HepG2 (cell line): ENCODE results near the gene TSPAN17. TPM values are rescaled to one million over a fixed set of nuclear protein-coding genes. Genes with fewer than 3 reads are reported as not detected.

ENCODE experiments used
- KIAA2018 ChIP-seq: sonication (generic); formaldehyde crosslinking; IDR thresholded peaks from 2 replicates; pipeline ENCODE4 v1.5.0; 2020; ENCODE audit warnings: mild to moderate bottlenecking, missing genetic modification reagents, borderline replicate concordance
- MTERF4 ChIP-seq: sonication (generic); formaldehyde crosslinking; IDR thresholded peaks from 2 replicates; pipeline ENCODE4 v1.8.0; 2023; ENCODE audit warnings: mild to moderate bottlenecking, missing genetic modification reagents
- NR2C2 ChIP-seq: sonication (generic); formaldehyde crosslinking; IDR thresholded peaks from 2 replicates; pipeline ENCODE4 v1.4.0; 2020; ENCODE audit warnings: missing genetic modification reagents, mild to moderate bottlenecking, moderate library complexity, borderline replicate concordance
- POGK ChIP-seq: sonication (generic); formaldehyde crosslinking; conservative IDR thresholded peaks from 2 replicates; pipeline ENCODE4 v1.8.0; 2022; ENCODE audit warnings: mild to moderate bottlenecking, moderate library complexity, missing genetic modification reagents
- REPIN1 ChIP-seq: sonication (generic); formaldehyde crosslinking; IDR thresholded peaks from 2 replicates; pipeline ENCODE4 v1.8.0; 2022; ENCODE audit warnings: missing genetic modification reagents, low read depth, mild to moderate bottlenecking, borderline replicate concordance
- SMC3 ChIP-seq: IDR thresholded peaks from 2 replicates; pipeline ENCODE4 v1.6.1; 2011; ENCODE audit warnings: low read length, improper control_type of control experiment
- SP4 ChIP-seq: sonication (generic); formaldehyde crosslinking; IDR thresholded peaks from 2 replicates; pipeline ENCODE4 v1.8.1; 2023; ENCODE audit warnings: mild to moderate bottlenecking, missing genetic modification reagents
- ZFYVE20 ChIP-seq: sonication (generic); formaldehyde crosslinking; IDR thresholded peaks from 2 replicates; pipeline ENCODE4 v1.8.0; 2023; ENCODE audit warnings: low read depth, mild to moderate bottlenecking, moderate library complexity, missing genetic modification reagents, borderline replicate concordance
- ZNF383 ChIP-seq: sonication (generic); formaldehyde crosslinking; IDR thresholded peaks from 2 replicates; pipeline ENCODE4 v1.4.0; 2020; ENCODE audit warnings: missing genetic modification reagents, mild to moderate bottlenecking, borderline replicate concordance
- ZNF629 ChIP-seq: sonication (generic); formaldehyde crosslinking; conservative IDR thresholded peaks from 2 replicates; pipeline ENCODE4 v1.5.0; 2020; ENCODE audit warnings: missing genetic modification reagents
- ZNF7 ChIP-seq: IDR thresholded peaks from 2 replicates; pipeline ENCODE4 v1.6.1; 2016; ENCODE audit warnings: missing biosample characterization, missing genetic modification reagents
- ZSCAN25 ChIP-seq: sonication (generic); formaldehyde crosslinking; IDR thresholded peaks from 2 replicates; pipeline ENCODE4 v1.8.0; 2022; ENCODE audit warnings: mild to moderate bottlenecking, missing genetic modification reagents
- polyA plus RNA-seq, 8 experiments: library from polyadenylated mRNA; depleted of rRNA in 3 of 8; stranded (reverse) in 7 of 8; unstranded in 1 of 8; fragments of >200 nt; fragmentation: Illumina TruSeq in 4 of 8; extraction: Trizol in 4 of 8; gene quantifications; 2 replicates each; pipeline versions ENCODE4 v1.2.1 to v1.2.3, GENCODE V29; 2011 to 2016; ENCODE audit warnings: low read depth in 4 of 8, missing spikeins in 1 of 8, mixed read lengths in 1 of 8; ENCODE audit not compliant: insufficient read depth in 1 of 8
- total RNA-seq, 5 experiments: library from RNA; depleted of rRNA; stranded (reverse); fragments of >200 nt; fragmentation: Illumina TruSeq; extraction: Trizol; gene quantifications; 2 replicates each; pipeline ENCODE4 v1.2.3, GENCODE V29; 2016; ENCODE audit warnings: low read depth in 1 of 5
- TF ChIP-seq, protein P1 (sequence below): sonication (generic); formaldehyde crosslinking; IDR thresholded peaks from 2 replicates; pipeline ENCODE4 v1.4.0; 2020; ENCODE audit warnings: missing genetic modification reagents

TSPAN17 gene
- total and polyA plus RNA-seq, 2 of the 13 experiments (the other 11 are each of a cell fraction or from before 2014, with no cell fraction given), result 11.5 to 15.0 TPM

DNA sequence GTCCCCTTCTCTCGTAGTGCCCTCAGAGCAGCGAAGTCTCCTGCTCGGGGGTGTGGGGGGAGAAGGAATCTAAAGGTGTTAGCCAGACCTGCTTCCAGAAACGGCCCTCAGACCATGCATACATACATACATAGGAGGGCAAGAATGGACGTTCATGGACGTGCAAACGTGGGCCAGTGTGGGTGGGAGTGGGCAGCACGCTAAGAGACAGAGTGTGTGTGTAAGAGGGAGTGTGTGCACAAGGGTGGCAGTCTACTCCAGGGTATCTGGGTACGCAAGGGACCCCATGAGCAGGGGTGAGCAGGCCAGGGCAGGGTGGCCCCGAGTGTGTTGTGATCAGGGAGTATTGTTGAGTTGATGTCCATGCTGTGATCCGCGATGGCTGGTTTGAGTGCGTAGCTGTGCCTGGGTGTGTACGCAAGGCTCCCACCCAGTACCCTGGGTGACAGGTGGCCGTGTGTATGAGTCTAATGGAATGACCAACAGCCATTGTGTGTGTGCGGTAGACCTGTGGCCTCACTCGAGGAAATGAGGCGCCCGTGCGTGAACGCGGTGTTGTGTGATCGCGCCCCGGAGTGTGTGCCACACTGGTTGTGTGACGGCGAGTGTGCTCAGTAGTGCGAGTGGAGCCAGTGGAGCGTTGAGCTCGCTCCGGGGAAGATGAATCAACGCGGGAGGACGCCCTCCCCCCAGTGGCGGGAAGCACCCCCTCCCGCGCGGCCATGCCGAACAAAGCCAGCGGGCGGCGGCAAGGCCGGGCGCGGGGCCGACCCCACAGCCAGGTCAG lies 38.2 kb upstream of the TSPAN17 start (continued):
- TF ChIP-seq KIAA2018 (no peak), POGK (CRISPR knock-in tag) (0 out of 2 replicates have a peak, but pooled peaks have one; percentile 47), SMC3 (no peak), ZFYVE20 (CRISPR knock-in tag) (0 out of 2 replicates have a peak, but pooled peaks have one; percentile 32), SP4 (peak; percentile 8; the same call in 1 of the 2 replicates), NR2C2 (CRISPR knock-in tag) (no peak), ZNF629 (peak; percentile 52), ZNF7 (CRISPR knock-in tag) (no peak), REPIN1 (no peak), MTERF4 (CRISPR knock-in tag) (no peak), ZSCAN25 (CRISPR knock-in tag) (no peak), ZNF383 (CRISPR knock-in tag) (no peak)
- TF ChIP-seq, protein P1, sequence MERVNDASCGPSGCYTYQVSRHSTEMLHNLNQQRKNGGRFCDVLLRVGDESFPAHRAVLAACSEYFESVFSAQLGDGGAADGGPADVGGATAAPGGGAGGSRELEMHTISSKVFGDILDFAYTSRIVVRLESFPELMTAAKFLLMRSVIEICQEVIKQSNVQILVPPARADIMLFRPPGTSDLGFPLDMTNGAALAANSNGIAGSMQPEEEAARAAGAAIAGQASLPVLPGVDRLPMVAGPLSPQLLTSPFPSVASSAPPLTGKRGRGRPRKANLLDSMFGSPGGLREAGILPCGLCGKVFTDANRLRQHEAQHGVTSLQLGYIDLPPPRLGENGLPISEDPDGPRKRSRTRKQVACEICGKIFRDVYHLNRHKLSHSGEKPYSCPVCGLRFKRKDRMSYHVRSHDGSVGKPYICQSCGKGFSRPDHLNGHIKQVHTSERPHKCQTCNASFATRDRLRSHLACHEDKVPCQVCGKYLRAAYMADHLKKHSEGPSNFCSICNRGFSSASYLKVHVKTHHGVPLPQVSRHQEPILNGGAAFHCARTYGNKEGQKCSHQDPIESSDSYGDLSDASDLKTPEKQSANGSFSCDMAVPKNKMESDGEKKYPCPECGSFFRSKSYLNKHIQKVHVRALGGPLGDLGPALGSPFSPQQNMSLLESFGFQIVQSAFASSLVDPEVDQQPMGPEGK (CRISPR knock-in tag), result peak; percentile 51
